ENCODE results near the gene FLAD1.

DNA sequence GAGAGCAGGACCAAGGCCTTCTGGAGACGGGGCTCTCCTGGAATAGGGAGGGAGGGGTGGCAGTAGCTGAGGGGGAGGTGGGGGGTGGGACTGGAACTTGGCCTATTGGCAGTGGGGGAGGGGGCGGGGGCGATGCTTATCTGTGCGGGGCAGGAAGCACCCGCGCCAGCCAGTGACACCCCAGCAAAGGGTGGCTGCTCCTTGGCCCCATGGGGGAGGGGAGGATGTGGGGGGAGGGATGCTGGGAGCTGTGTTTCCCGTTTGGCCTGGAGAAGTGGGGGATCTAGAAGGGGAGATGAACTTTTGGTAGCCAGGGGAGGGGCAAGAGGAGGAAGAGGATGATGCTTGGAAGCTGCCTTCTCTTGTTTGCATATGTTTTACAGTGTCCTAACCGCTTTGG is 30.5 kb downstream of the FLAD1 start:
- no peak for TF ChIP-seq SP1 (IDR thresholded peaks at IDR 0.05)
- no peak for TF ChIP-seq FOXK2 (IDR thresholded peaks at IDR 0.05)
- TF ChIP-seq L3MBTL2 (conservative IDR thresholded peaks at IDR 0.05) = no peak
- TF ChIP-seq NFRKB (IDR thresholded peaks at IDR 0.05) = no peak
- TF ChIP-seq FOXA1 (IDR thresholded peaks at IDR 0.05) = no peak
- no peak for TF ChIP-seq SUZ12 (IDR thresholded peaks at IDR 0.05)
- TF ChIP-seq ELF4 (IDR thresholded peaks at IDR 0.05) = no peak
- TF ChIP-seq HDGF (IDR thresholded peaks at IDR 0.05; ENCODE audit: borderline replicate concordance) = no peak
- no peak for TF ChIP-seq FOXM1 (IDR thresholded peaks at IDR 0.05; ENCODE audit: borderline replicate concordance)
- no peak for TF ChIP-seq ARNT (IDR thresholded peaks at IDR 0.05)
- TF ChIP-seq LEF1 (IDR thresholded peaks at IDR 0.05; ENCODE audit: borderline replicate concordance) = no peak
- TF ChIP-seq BHLHE40 (IDR thresholded peaks at IDR 0.05; ENCODE audit: borderline replicate concordance) = no peak
- TF ChIP-seq CTBP1 (IDR thresholded peaks at IDR 0.05; ENCODE audit: borderline replicate concordance) = no peak
- TF ChIP-seq, protein P1, sequence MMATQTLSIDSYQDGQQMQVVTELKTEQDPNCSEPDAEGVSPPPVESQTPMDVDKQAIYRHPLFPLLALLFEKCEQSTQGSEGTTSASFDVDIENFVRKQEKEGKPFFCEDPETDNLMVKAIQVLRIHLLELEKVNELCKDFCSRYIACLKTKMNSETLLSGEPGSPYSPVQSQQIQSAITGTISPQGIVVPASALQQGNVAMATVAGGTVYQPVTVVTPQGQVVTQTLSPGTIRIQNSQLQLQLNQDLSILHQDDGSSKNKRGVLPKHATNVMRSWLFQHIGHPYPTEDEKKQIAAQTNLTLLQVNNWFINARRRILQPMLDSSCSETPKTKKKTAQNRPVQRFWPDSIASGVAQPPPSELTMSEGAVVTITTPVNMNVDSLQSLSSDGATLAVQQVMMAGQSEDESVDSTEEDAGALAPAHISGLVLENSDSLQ (IDR thresholded peaks at IDR 0.05) = no peak

Data from HEK293T (cell line).